A549 (cell line): Measurements from ENCODE around the gene CRYBB2.

Experiments used
- CEBPB ChIP-seq, 2 experiments: fragments of >200 bp in 1 of 2; sonication (Bioruptor Twin) in 1 of 2; formaldehyde crosslinking in 1 of 2; IDR thresholded peaks; 2 replicates each; pipeline ENCODE4 v1.6.1; 2012 to 2016
- CHD2 ChIP-seq: fragments of 150-350 bp; IDR thresholded peaks from 2 replicates; pipeline ENCODE4 v1.6.1; 2014; ENCODE audit warnings: low read length; ENCODE audit not compliant: partially characterized antibody
- JUN ChIP-seq, 2 experiments: fragments of >200 bp; sonication (Bioruptor Twin); formaldehyde crosslinking; IDR thresholded peaks; 2 replicates in 1 of 2; 3 replicates in 1 of 2; pipeline ENCODE4 v1.6.1; 2016 to 2017
- POLR2A ChIP-seq: IDR thresholded peaks from 2 replicates; pipeline ENCODE4 v1.6.1; 2012; ENCODE audit warnings: mild to moderate bottlenecking, low read length
- RFX5 ChIP-seq: fragments of 450-650 bp; IDR thresholded peaks from 2 replicates; pipeline ENCODE4 v1.7.1; 2014; ENCODE audit warnings: antibody characterized with exemption, mild to moderate bottlenecking, moderate library complexity
- SMC3 ChIP-seq: fragments of >200 bp; sonication (Bioruptor Twin); formaldehyde crosslinking; IDR thresholded peaks from 3 replicates; pipeline ENCODE4 v1.6.1; 2018; ENCODE audit warnings: inconsistent platforms
- ZC3H11A ChIP-seq: fragments of 450-650 bp; IDR thresholded peaks from 2 replicates; pipeline ENCODE4 v1.6.1; 2014; ENCODE audit warnings: antibody characterized with exemption, mild to moderate bottlenecking
- TF ChIP-seq, protein P1 (sequence below): fragments of >200 bp; sonication (Bioruptor Twin); formaldehyde crosslinking; IDR thresholded peaks from 3 replicates; pipeline ENCODE4 v1.5.1; 2016
- TF ChIP-seq, protein P2 (sequence below): fragments of 450-650 bp; IDR thresholded peaks from 2 replicates; pipeline ENCODE4 v1.6.1; 2014; ENCODE audit warnings: antibody characterized with exemption

DNA sequence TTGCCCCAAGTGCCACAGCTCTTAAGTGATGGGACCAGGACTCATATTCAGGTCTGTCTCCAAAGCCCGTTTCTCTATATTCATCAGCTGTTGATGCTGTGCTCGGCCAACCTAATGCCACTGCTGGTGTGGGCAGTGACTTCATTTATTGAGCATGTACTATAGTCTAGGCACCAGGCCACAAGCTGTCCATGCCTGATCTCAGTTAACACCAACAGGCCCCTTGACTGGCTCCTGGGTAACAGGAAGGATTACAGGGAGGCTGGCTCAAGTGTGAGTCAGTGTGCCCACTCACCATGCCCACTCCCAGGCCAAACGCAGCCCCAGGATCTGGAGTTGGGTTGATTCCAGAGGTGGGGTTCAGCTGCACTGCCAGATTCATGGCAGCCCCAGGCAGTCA lies 8.6 kb upstream of the CRYBB2 start:
- TF ChIP-seq, protein P1, sequence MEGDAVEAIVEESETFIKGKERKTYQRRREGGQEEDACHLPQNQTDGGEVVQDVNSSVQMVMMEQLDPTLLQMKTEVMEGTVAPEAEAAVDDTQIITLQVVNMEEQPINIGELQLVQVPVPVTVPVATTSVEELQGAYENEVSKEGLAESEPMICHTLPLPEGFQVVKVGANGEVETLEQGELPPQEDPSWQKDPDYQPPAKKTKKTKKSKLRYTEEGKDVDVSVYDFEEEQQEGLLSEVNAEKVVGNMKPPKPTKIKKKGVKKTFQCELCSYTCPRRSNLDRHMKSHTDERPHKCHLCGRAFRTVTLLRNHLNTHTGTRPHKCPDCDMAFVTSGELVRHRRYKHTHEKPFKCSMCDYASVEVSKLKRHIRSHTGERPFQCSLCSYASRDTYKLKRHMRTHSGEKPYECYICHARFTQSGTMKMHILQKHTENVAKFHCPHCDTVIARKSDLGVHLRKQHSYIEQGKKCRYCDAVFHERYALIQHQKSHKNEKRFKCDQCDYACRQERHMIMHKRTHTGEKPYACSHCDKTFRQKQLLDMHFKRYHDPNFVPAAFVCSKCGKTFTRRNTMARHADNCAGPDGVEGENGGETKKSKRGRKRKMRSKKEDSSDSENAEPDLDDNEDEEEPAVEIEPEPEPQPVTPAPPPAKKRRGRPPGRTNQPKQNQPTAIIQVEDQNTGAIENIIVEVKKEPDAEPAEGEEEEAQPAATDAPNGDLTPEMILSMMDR = no peak
- TF ChIP-seq SMC3 (no peak), RFX5 (no peak), JUN (IDR thresholded peaks at IDR 0.05) (no peak), CEBPB (IDR thresholded peaks at IDR 0.05) (no peak), ZC3H11A (no peak), CHD2 (no peak), POLR2A (no peak)
- TF ChIP-seq, protein P2, sequence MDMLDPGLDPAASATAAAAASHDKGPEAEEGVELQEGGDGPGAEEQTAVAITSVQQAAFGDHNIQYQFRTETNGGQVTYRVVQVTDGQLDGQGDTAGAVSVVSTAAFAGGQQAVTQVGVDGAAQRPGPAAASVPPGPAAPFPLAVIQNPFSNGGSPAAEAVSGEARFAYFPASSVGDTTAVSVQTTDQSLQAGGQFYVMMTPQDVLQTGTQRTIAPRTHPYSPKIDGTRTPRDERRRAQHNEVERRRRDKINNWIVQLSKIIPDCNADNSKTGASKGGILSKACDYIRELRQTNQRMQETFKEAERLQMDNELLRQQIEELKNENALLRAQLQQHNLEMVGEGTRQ = no peak
